GM19468 (cell line): Measurements from ENCODE around the gene ZNF728.
"Not testable (repeated sequence)": the region's sequence is repeated elsewhere in the genome, so short reads cannot be mapped to it uniquely, and the experiment has no call there.

ENCODE experiments used
- ATAC-seq: cut with Tn5 transposase; IDR thresholded peaks from one replicate; pipeline ENCODE4 v1.9.1; 2021; ENCODE audit warnings: mild to moderate bottlenecking, moderate library complexity, moderate number of reproducible peaks; ENCODE audit not compliant: unreplicated experiment; ENCODE audit errors: extremely low read depth

Gene ZNF728

DNA sequence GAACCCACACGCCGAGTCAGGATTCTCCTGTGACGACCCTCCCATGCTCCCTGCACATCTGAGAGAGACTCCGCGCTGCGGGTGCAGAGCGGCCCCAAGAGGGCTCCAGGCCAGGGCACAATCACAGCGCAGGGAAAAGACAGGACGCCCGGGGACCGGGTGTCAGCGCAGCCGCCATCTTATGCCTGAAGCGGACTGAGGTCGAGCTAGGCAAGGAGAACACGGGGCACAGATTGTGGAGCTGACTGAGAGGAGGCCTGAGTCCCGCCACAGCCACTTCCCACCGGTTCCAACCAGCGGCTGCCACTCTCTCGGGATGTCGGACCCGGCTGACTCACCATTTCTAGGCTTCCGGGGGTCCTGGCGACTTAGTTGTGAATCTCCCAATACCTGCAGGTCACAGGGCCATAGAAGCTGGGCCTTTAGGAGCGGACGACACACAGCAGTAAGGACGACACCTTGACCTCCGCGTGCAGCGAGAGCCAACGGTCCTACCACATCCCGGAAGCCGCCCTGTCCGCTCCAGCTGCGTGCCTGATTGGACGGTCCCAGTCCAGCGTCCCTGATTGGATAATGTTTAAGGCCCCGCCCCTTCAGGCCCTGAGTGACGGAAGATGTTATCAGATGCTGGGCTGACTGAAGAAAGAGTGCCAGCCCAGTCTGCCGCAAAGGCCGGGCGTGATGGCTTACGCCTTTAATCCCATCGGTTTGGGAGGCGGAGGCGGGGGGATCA lies at the start of gene ZNF728:
Gene ZNF728, minus strand, starts transcription at position 487 of the 733 bp plus-strand sequence. Its CDS starts 146 bp downstream, at position 341.
- no peak for ATAC-seq

DNA sequence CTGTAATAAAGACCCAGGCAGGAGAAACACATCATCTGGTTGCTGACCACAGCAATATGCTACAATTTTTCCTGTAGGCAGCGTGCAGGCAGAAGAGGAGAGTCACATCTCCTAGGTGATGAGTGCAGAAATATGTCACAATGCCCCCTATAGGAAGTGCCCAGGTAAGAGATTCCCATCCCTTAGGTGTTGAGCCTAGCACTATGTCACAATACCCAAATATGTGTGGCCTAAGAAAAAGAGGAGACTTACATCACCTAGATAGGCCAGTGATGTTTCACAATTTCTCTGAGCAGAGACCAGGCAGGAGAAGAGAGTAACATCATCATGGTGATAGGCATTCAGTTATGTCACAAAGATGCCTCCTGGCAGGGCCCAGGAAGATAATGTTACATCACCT lies 49.4 kb upstream of the ZNF728 start:
- no peak for ATAC-seq

DNA sequence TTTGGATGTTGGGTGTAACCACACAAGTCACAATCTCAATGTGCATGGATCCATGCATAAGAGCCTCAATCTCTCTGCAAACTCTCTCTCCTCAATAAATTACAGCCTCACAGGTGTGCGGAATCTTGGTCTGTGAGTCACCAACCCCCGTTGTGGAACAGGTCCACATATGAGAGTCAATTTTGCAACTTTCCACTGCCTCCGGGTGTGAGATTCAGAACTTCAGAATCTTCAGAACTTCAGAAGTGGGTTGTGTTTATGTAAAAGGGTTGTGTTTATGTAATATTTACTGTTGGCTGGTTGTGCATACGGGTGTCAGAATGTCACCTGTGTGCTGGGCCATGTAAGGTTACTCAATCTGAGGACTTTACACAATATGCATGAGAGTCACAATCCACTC lies 46.3 kb upstream of the ZNF728 start:
- ATAC-seq = no peak

DNA sequence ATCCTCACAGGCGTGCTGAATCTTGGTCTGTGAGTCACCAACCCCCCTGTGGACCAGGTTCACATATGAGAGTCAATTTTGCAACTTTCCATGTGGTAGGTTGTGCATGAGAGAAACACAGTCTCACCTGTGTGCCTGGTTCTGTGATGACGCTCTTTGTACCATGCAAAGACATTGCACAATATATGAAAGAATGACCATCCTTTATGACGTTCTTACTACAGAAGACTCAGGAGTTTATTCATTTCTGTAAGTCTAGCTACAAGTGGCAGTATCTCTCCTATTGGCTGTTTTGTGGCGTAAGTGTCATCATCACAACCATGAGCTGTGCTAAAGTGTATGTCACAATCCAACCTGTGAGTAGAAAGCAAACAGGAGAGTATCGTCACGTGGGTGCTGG lies 43.8 kb upstream of the ZNF728 start:
- no peak for ATAC-seq

DNA sequence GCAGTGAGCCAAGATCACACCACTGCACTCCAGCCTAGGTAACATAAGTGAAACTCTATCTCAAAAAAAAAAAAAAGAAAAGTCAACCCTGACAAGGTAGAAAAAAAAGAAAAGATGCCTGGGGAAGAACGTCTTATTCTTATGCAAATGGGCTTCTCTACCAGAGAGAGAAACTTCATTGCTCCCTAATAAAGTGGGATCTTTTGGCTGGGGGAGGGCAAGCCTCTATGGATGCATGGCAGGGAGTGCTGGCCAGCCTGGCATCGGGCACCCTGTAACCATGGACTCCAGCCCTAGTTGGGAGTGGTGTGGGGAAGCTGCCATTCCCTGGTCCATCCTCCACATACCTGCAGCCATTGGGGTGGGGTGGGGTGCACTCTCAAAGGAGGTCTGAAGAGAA lies 30.7 kb upstream of the ZNF728 start:
- no peak for ATAC-seq

DNA sequence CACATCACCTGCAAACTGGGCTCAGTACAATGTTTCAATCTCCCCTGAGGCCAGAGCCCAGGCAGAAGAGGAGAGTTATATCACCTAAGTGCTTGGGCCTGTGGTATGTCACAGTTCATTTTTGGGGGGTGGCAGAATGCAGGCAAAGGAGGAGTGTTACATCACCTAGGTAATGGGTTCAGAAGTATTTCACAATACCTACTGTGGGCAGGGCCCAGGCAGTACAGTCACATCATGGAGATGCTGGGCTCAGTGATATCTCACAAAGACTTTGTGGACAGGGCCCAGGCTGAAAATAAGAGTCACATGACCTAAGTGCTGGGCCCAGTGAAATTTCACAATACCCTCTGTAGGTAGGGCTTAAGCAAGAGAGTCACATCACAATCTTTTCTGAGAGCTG lies 12.7 kb upstream of the ZNF728 start:
- no peak for ATAC-seq

DNA sequence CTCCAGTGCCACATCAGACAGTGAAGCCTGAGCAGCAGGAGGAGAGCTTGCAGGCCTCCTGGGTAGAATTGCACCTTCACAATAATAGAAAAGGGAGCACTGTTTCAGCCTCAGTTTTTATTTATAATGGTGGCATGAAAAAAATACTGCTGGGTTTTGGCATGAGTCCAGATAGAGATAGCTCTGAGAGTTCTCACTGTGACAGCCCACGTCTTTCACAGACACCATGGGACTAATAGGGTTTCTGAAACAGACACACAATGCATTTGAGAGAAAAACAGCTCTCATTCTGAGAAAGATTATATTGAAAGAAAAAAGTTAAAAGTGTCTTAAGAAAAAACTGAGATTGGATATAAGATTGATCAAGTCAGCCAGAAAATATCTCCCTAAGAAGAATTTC lies 8.0 kb downstream of the ZNF728 start:
- not testable (repeated sequence) for ATAC-seq

DNA sequence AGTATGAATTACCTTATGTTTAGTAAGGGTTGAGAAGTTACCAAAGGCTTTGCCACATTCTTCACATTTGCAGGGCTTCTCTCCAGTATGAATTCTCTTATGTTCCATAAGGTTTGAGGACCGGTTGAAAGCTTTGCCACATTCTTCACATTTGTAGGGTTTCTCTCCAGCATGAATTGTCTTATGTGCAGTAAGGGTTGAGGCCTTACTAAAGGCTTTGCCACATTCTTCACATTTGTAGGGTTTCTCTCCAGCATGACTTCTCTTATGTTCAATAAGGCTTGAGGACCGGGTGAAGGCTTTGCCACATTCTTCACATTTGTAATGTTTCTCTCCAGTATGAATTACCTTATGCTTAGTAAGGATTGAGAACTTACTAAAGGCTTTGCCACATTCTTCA lies 26.7 kb downstream of the ZNF728 start:
- no peak for ATAC-seq

DNA sequence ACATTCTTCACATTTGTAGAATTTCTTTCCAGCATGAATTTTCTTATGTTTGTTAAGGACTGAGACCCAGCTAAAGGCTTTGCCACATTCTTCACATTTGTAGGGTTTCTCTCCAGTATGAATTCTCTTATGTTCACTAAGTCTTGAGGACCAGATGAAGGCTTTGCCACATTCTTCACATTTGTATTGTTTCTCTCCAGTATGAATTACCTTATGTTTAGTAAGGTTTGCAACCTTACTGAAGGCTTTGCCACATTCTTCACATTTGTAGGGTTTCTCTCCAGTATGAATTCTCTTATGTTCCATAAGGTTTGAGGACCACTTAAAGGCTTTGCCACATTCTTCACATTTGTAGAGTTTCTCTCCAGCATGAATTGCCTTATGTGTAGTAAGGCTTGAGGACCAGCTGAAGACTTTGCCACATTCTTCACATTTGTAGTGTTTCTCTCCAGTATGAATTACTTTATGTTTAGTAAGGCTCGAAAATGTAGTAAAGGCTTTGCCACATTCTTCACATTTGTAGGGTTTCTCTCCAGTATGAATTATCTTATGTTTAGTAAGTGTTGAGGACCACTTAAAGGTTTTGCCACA lies 27.3 kb downstream of the ZNF728 start:
- not testable (repeated sequence) for ATAC-seq

DNA sequence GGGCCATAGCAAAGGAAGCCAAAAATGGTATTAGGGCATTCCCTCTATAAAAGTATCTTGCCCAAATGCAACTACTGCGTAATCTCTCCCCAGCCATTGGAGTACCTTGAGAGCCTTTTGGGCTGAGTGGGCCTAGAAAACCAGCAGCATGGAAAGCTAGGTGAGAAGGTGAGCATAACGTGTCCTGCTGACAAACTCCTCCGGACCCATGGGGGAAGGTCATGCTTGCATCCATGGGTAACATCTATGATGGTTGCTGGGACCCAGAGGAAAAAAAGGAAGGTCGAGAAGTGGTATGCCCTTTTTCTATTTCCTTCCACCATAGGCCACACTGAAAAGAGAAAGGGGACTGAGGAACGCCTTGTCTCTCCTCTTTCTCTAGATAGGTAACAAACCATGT lies 57.4 kb downstream of the ZNF728 start:
- ATAC-seq = no peak

DNA sequence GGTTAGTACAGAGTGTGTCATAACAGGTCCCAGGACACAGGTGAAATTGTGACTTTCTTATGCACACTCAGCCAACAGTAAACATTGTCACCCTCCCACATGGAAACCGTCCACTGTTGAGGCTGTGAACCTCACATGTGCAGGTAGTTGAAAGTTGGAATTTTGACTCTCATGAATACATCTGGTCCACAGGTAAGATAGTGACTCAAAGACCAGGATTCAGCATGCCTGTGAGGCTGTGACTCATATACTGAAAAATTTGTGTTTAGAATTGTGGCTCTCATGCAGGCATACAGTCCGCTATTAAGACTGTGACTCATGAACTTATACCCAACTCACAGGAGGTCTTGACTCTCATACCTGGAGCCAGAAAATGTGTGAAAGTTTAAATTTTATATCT lies 67.8 kb downstream of the ZNF728 start:
- ATAC-seq = no peak

DNA sequence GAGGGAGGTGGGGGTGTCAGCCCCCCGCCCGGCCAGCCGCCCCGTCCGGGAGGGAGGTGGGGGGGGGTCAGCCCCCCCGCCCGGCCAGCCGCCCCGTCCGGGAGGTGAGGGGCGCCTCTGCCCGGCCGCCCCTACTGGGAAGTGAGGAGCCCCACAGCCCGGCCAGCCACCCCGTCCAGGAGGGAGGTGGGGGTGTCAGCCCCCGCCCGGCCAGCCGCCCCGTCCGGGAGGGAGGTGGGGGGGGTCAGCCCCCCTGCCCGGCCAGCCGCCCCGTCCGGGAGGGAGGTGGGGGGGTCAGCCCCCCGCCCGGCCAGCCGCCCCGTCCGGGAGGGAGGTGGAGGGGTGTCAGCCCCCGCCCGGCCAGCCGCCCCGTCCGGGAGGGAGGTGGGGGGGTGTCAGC lies 75.4 kb downstream of the ZNF728 start:
- ATAC-seq = not testable (repeated sequence)

DNA sequence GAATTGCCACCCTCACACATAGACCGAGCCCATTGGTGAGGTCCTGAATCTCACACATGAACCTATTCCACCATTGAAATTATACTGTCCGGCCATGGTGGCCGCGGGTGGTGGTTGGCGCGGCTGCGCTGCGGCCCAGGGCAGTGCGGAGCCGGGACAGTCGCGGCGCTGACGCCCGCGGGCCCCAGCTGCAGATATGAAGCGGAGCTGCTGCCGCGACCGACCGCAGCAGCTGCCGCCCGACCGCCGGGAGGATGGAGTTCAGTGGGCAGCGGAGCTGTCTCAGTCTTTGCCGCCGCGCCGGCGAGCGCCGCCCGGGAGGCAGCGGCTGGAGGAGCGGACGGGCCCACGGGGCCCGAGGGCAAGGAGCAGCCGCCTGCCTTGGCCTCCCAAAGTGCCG lies 77.8 kb downstream of the ZNF728 start:
- not testable (repeated sequence) for ATAC-seq
